Endothelial cell (in vitro differentiated cells): ENCODE measurements around the gene MRPS2. TPM values are rescaled to one million over a fixed set of nuclear protein-coding genes. Genes with fewer than 3 reads are reported as not detected.

Experiments
- DNase-seq: peaks from one replicate; pipeline ENCODE4 v3.0.0; 2021; ENCODE audit warnings: low spot score
- H3K27ac Mint-ChIP-seq: one replicate; pipeline ENCODE4 v1.8.0; 2021; ENCODE audit warnings: mixed read lengths, inconsistent platforms; ENCODE audit not compliant: unreplicated experiment
- H3K27me3 Mint-ChIP-seq: one replicate; pipeline ENCODE4 v1.8.0; 2021; ENCODE audit warnings: mild to moderate bottlenecking, moderate library complexity, mixed read lengths, inconsistent platforms; ENCODE audit not compliant: unreplicated experiment
- H3K36me3 Mint-ChIP-seq: one replicate; pipeline ENCODE4 v1.8.0; 2021; ENCODE audit warnings: mild to moderate bottlenecking, low read depth, mixed read lengths, inconsistent platforms; ENCODE audit not compliant: unreplicated experiment
- H3K4me1 Mint-ChIP-seq: one replicate; pipeline ENCODE4 v1.8.0; 2021; ENCODE audit warnings: mild to moderate bottlenecking, mixed read lengths, inconsistent platforms; ENCODE audit not compliant: unreplicated experiment
- H3K4me3 Mint-ChIP-seq: one replicate; pipeline ENCODE4 v1.8.0; 2021; ENCODE audit warnings: mild to moderate bottlenecking, mixed read lengths, inconsistent platforms; ENCODE audit not compliant: unreplicated experiment
- H3K9me3 Mint-ChIP-seq: one replicate; pipeline ENCODE4 v1.8.0; 2021; ENCODE audit warnings: mixed read lengths, inconsistent platforms; ENCODE audit not compliant: unreplicated experiment
- CTCF ChIP-seq: fragments of 200-600 bp; sonication (generic); IDR thresholded peaks from one replicate; pipeline ENCODE4 v1.5.0; 2021; ENCODE audit warnings: antibody characterized with exemption; ENCODE audit not compliant: unreplicated experiment
- total RNA-seq: library from RNA; stranded (reverse); fragmentation: NEBNext Ultra II Directional; extraction: Animal tissue kit (Norgen Biotek cat#: 25700); gene quantifications from one replicate; pipeline ENCODE4 v1.2.1, GENCODE V29; 2021; ENCODE audit not compliant: unreplicated experiment

Gene MRPS2
- total RNA-seq, 1 donor from 2014 or later, result 42.8 TPM

- peaks cover under 1% of the 10 kb centered on the region for H3K27me3 Mint-ChIP-seq
- no peak overlapping the region for H3K27ac Mint-ChIP-seq
- no peak for DNase-seq
- peaks cover 7% of the 10 kb centered on the region for H3K4me1 Mint-ChIP-seq
- H3K4me3 Mint-ChIP-seq, result no peak overlapping the region
- no peak for TF ChIP-seq CTCF
- no peaks in the 10 kb centered on the region for H3K9me3 Mint-ChIP-seq
- H3K36me3 Mint-ChIP-seq, result no peaks in the 10 kb centered on the region
These were observed 21.8 kb downstream of the MRPS2 start for GRCh38 chr9:135522137-135522877.

GRCh38 chr9:135522931-135523330 lies 22.4 kb downstream of the MRPS2 start:
- H3K9me3 Mint-ChIP-seq, result no peaks in the 10 kb centered on the region
- H3K4me1 Mint-ChIP-seq, result peaks cover 4% of the 10 kb centered on the region
- no peaks in the 10 kb centered on the region for H3K36me3 Mint-ChIP-seq
- H3K27ac Mint-ChIP-seq, result no peak overlapping the region
- TF ChIP-seq CTCF, result no peak
- no peak for DNase-seq
- no peaks in the 10 kb centered on the region for H3K27me3 Mint-ChIP-seq
- H3K4me3 Mint-ChIP-seq, result no peak overlapping the region

GRCh38 chr9:135523521-135524129 lies 23.1 kb downstream of the MRPS2 start:
- Mint-ChIP-seq H3K9me3 (no peaks in the 10 kb centered on the region), H3K4me1 (peaks cover 4% of the 10 kb centered on the region), H3K4me3 (no peak overlapping the region), H3K27me3 (no peaks in the 10 kb centered on the region), H3K27ac (no peak overlapping the region), H3K36me3 (no peaks in the 10 kb centered on the region)
- TF ChIP-seq CTCF, result no peak
- no peak for DNase-seq

- H3K9me3 Mint-ChIP-seq, result no peaks in the 10 kb centered on the region
- no peak for TF ChIP-seq CTCF
- no peaks in the 10 kb centered on the region for H3K36me3 Mint-ChIP-seq
- no peak for DNase-seq
- H3K4me1 Mint-ChIP-seq, result peaks cover 4% of the 10 kb centered on the region
- no peaks in the 10 kb centered on the region for H3K27me3 Mint-ChIP-seq
- no peak overlapping the region for H3K27ac Mint-ChIP-seq
- no peak overlapping the region for H3K4me3 Mint-ChIP-seq
These were observed 23.8 kb downstream of the MRPS2 start for GRCh38 chr9:135524130-135524861.
